AG04450 (cell line): ENCODE data around the gene STIM2. TPM values are rescaled to one million over a fixed set of nuclear protein-coding genes. Genes with fewer than 3 reads are reported as not detected.

Experiments used
- CTCF ChIA-PET: fragments of 300-600, 350-600 bp; formaldehyde crosslinking; extraction: SDS; loops from one replicate; lab custom pipeline; 2022; ENCODE audit warnings: antibody characterized with exemption, inconsistent platforms; lab: Charles Lee
- POLR2A ChIA-PET: fragments of 350-600 bp; formaldehyde crosslinking; extraction: SDS; loops from one replicate; lab custom pipeline; 2021; ENCODE audit warnings: antibody characterized with exemption, inconsistent platforms; lab: Yijun Ruan, JAX
- DNase-seq: peaks from one replicate; pipeline ENCODE4 v3.0.0-alpha.2; 2011; ENCODE audit warnings: low read depth, low spot score
- H3K27ac ChIP-seq: one replicate; pipeline ENCODE4 v1.5.1; 2012; ENCODE audit warnings: low read depth, low read length, control low read depth
- H3K27me3 ChIP-seq: one replicate; pipeline ENCODE4 v1.6.0; 2012; ENCODE audit warnings: low read length; ENCODE audit not compliant: control insufficient read depth, insufficient read depth
- H3K4me3 ChIP-seq: 2 replicates; pipeline ENCODE4 v1.5.1; 2011; ENCODE audit warnings: mild to moderate bottlenecking, low read depth, low read length, control low read depth
- H3K9me3 ChIP-seq: 2 replicates; pipeline ENCODE4 v1.5.1; 2012; ENCODE audit warnings: low read length; ENCODE audit not compliant: control insufficient read depth, insufficient read depth
- CTCF ChIP-seq: IDR thresholded peaks from 2 replicates; pipeline ENCODE4 v1.5.1; 2011; ENCODE audit warnings: low read depth, low read length, control low read depth, inconsistent platforms
- polyA plus RNA-seq: library from polyadenylated mRNA; depleted of rRNA; stranded (reverse); fragments of >200 nt; gene quantifications from 2 replicates; pipeline ENCODE4 v1.2.3, GENCODE V29; 2011

The STIM2 gene
- polyA plus RNA-seq, 1 experiment = 26.8 TPM

GRCh38 chr4:26899991-26900390 lies 39.4 kb downstream of the STIM2 start:
- no peak for DNase-seq
- ChIA-PET CTCF (no interaction called here), POLR2A (no interaction called here)
- Histone ChIP-seq H3K27me3 (no peaks in the 10 kb centered on the region), H3K27ac (no peak overlapping the region), H3K9me3 (no peaks in the 10 kb centered on the region), H3K4me3 (no peak overlapping the region)
- TF ChIP-seq CTCF = no peak

GRCh38 chr4:26900765-26901164 lies 40.1 kb downstream of the STIM2 start:
- POLR2A ChIA-PET = no interaction called here
- no peaks in the 10 kb centered on the region for H3K9me3 ChIP-seq
- no peak for TF ChIP-seq CTCF
- no peak for DNase-seq
- no peak overlapping the region for H3K27ac ChIP-seq
- no peaks in the 10 kb centered on the region for H3K27me3 ChIP-seq
- CTCF ChIA-PET = interaction anchor here (1.4 kb wide), 1 partner anchor 109 kb away, joined by 3 read pairs; no protein-coding TSS in a partner anchor
- no peak overlapping the region for H3K4me3 ChIP-seq

- no peak for TF ChIP-seq CTCF
- POLR2A ChIA-PET = no interaction called here
Observed at GRCh38 chr4:26905172-26905571, 44.5 kb downstream of the STIM2 start.

GRCh38 chr4:26907731-26908599 lies 47.3 kb downstream of the STIM2 start:
- Histone ChIP-seq H3K27ac (no peak overlapping the region), H3K9me3 (no peaks in the 10 kb centered on the region), H3K4me3 (no peak overlapping the region), H3K27me3 (no peaks in the 10 kb centered on the region)
- no peak for DNase-seq
- POLR2A ChIA-PET = no interaction called here
- CTCF ChIA-PET = no interaction called here
- TF ChIP-seq CTCF = no peak

More at GRCh38 chr4:26905172-26905571, 44.5 kb downstream of the STIM2 start:
- CTCF ChIA-PET = no interaction called here
- Histone ChIP-seq H3K9me3 (no peaks in the 10 kb centered on the region), H3K27ac (no peak overlapping the region), H3K4me3 (no peak overlapping the region), H3K27me3 (no peaks in the 10 kb centered on the region)
- no peak for DNase-seq

- CTCF ChIA-PET = interaction anchor here (1.2 kb wide), 1 partner anchor 189 kb away, joined by 3 read pairs; no protein-coding TSS in a partner anchor
- Histone ChIP-seq H3K4me3 (no peak overlapping the region), H3K9me3 (no peaks in the 10 kb centered on the region), H3K27ac (no peak overlapping the region), H3K27me3 (no peaks in the 10 kb centered on the region)
- no peak for TF ChIP-seq CTCF
- POLR2A ChIA-PET = no interaction called here
- DNase-seq = no peak
Observed at GRCh38 chr4:26909369-26909768, 48.7 kb downstream of the STIM2 start.
